ENCODE measurements around the gene CD82.

The CD82 gene

GRCh38 chr11:44522294-44522693 is 43.2 kb upstream of the CD82 start:
- TF ChIP-seq, protein P1, sequence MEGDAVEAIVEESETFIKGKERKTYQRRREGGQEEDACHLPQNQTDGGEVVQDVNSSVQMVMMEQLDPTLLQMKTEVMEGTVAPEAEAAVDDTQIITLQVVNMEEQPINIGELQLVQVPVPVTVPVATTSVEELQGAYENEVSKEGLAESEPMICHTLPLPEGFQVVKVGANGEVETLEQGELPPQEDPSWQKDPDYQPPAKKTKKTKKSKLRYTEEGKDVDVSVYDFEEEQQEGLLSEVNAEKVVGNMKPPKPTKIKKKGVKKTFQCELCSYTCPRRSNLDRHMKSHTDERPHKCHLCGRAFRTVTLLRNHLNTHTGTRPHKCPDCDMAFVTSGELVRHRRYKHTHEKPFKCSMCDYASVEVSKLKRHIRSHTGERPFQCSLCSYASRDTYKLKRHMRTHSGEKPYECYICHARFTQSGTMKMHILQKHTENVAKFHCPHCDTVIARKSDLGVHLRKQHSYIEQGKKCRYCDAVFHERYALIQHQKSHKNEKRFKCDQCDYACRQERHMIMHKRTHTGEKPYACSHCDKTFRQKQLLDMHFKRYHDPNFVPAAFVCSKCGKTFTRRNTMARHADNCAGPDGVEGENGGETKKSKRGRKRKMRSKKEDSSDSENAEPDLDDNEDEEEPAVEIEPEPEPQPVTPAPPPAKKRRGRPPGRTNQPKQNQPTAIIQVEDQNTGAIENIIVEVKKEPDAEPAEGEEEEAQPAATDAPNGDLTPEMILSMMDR (IDR thresholded peaks at IDR 0.05; ENCODE audit: low read depth, low read length, missing control alignments) = no peak
- DNase-seq (ENCODE audit: extremely low read depth, low read depth) = no peak
- H3K4me3 ChIP-seq (replicated peaks; ENCODE audit: low read depth, low read length) = no peak overlapping the region

DNA sequence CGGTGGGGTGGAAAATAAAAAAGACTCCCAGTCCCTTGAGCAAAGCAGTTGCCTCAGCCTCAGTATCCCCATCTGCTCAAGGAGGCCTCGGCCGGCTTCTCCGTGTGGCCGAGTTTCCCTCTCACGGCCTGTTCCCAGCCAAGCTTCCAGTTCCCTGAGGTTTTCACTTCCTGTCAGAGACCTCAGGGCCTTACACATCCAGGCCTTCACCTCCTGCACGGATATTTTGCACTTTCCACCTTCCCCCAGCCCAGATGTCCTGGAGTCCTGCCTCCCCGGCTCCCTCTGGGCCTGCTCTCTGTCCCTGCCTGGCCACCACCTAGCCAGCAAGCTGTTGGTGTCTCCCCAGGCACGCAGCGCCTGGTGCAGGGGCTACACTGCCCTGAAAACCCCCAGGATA is 41.1 kb upstream of the CD82 start:
- no peak for DNase-seq (ENCODE audit: extremely low read depth, low read depth)
- TF ChIP-seq, protein P1 (IDR thresholded peaks at IDR 0.05; ENCODE audit: low read depth, low read length, missing control alignments) = no peak
- no peak overlapping the region for H3K4me3 ChIP-seq (replicated peaks; ENCODE audit: low read depth, low read length)

- TF ChIP-seq, protein P1 (IDR thresholded peaks at IDR 0.05; ENCODE audit: low read depth, low read length, missing control alignments) = no peak
- no peak for DNase-seq (ENCODE audit: extremely low read depth, low read depth)
- H3K4me3 ChIP-seq (replicated peaks; ENCODE audit: low read depth, low read length) = no peak overlapping the region
These were observed 40.7 kb upstream of the CD82 start for GRCh38 chr11:44524751-44525201.

GRCh38 chr11:44525473-44526252 is 39.8 kb upstream of the CD82 start:
- DNase-seq (ENCODE audit: extremely low read depth, low read depth) = no peak
- TF ChIP-seq, protein P1 (IDR thresholded peaks at IDR 0.05; ENCODE audit: low read depth, low read length, missing control alignments) = no peak

GRCh38 chr11:44526438-44526837 is 39.0 kb upstream of the CD82 start:
- no peak overlapping the region for H3K4me3 ChIP-seq (replicated peaks; ENCODE audit: low read depth, low read length)
- TF ChIP-seq, protein P1 (IDR thresholded peaks at IDR 0.05; ENCODE audit: low read depth, low read length, missing control alignments) = no peak
- DNase-seq (ENCODE audit: extremely low read depth, low read depth) = no peak

More at GRCh38 chr11:44525473-44526252, 39.8 kb upstream of the CD82 start:
- H3K4me3 ChIP-seq (replicated peaks; ENCODE audit: low read depth, low read length) = no peak overlapping the region

- H3K4me3 ChIP-seq (replicated peaks; ENCODE audit: low read depth, low read length) = no peak overlapping the region
- DNase-seq (ENCODE audit: extremely low read depth, low read depth) = no peak
- TF ChIP-seq, protein P1 (IDR thresholded peaks at IDR 0.05; ENCODE audit: low read depth, low read length, missing control alignments) = no peak
These were observed 38.0 kb upstream of the CD82 start for GRCh38 chr11:44527476-44527875.

All from HFF-Myc (cell line).